ACC112 (cell line): ENCODE results near the gene HRH2.
"Not testable (repeated sequence)": the region's sequence is repeated elsewhere in the genome, so short reads cannot be mapped to it uniquely, and the experiment has no call there.

Source experiments
- H2AFZ ChIP-seq: fragments of 200-600 bp; sonication (generic); one replicate; pipeline ENCODE4 v1.6.0; 2017; ENCODE audit warnings: antibody characterized with exemption, low read length; ENCODE audit not compliant: unreplicated experiment
- H3K27ac ChIP-seq: fragments of 200-600 bp; sonication (generic); 2 replicates; pipeline ENCODE4 v1.5.1; 2014; ENCODE audit warnings: low read depth, mild to moderate bottlenecking, antibody characterized with exemption, low read length, moderate library complexity
- H3K27me3 ChIP-seq: fragments of 200-600 bp; sonication (generic); 2 replicates; pipeline ENCODE4 v1.6.1; 2014; ENCODE audit warnings: mild to moderate bottlenecking, antibody characterized with exemption, low read length, moderate library complexity, mixed read lengths; ENCODE audit not compliant: insufficient read depth
- H3K36me3 ChIP-seq: fragments of 200-600 bp; sonication (generic); 2 replicates; pipeline ENCODE4 v1.6.1; 2016; ENCODE audit warnings: mild to moderate bottlenecking, antibody characterized with exemption, low read length, moderate library complexity, mixed read lengths; ENCODE audit not compliant: insufficient read depth
- H3K4me1 ChIP-seq: fragments of 200-600 bp; sonication (generic); one replicate; pipeline ENCODE4 v1.6.1; 2016; ENCODE audit warnings: low read length, mixed read lengths; ENCODE audit not compliant: insufficient read depth, unreplicated experiment, control insufficient read depth
- H3K4me3 ChIP-seq: fragments of 200-600 bp; sonication (generic); 2 replicates; pipeline ENCODE4 v1.5.1; 2014; ENCODE audit warnings: mild to moderate bottlenecking, low read depth, low read length
- H3K79me2 ChIP-seq: fragments of 200-600 bp; sonication (generic); one replicate; pipeline ENCODE4 v1.6.0; 2016; ENCODE audit warnings: low read length; ENCODE audit not compliant: control insufficient read depth, unreplicated experiment, insufficient read depth

HRH2 gene

DNA sequence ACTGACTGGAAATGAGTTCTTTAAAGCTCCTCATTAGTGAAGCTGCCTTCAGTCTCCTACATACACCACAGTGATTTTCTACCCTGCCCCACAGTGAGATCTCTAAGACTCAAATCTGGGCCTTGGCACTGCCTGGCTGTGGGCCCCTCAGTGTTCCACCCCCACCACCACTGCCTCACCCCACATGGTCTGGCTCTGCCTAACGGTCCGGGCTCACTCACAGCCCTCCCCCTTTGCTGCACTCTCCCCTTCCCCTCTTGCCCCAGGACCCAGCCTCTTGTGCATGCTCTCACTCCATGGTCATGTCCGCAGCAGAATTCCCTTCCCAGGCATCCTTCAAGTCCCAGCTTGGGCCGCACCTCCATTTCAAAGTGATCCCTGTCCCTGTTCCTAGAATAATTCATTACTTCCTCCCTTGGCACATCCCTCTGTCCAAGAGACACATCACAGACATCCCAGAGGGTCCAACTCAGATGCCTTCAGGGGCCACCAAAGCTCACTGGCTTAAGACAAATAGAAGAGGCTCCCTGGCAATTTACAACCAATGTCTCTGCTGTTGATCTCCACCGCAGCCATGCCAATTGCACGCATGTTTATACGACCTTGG lies 56.7 kb downstream of the HRH2 start:
- Histone ChIP-seq H3K79me2 (no peaks in the 10 kb centered on the region), H3K27ac (no peak overlapping the region), H3K4me1 (no peaks in the 10 kb centered on the region), H3K36me3 (no peaks in the 10 kb centered on the region), H3K4me3 (no peak overlapping the region), H2AFZ (no peak overlapping the region), H3K27me3 (peaks cover 32% of the 10 kb centered on the region)

GRCh38 chr5:175715627-175716522 lies 58.0 kb downstream of the HRH2 start:
- Histone ChIP-seq H2AFZ (no peak overlapping the region), H3K27me3 (peaks cover 27% of the 10 kb centered on the region), H3K36me3 (no peaks in the 10 kb centered on the region), H3K4me1 (no peaks in the 10 kb centered on the region), H3K4me3 (no peak overlapping the region), H3K27ac (no peak overlapping the region), H3K79me2 (no peaks in the 10 kb centered on the region)

DNA sequence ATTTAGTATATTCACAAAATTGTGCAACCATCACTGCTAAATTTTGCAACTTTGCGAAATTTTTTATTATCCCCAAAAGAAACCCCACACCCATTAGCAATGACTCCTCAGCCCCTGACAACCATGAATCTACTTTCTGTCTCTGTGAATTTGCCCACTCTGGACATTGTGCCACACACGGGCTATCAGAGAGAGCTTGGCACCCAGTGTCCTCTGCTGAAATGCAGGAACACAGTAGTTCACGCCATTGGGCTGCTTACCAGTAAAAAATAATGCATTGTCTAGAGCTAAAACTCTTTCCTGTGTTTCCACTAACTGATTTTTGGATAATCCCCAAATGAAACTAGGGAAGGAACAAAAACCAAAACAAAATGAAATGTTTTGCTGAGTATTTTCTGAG lies 60.0 kb downstream of the HRH2 start:
- no peaks in the 10 kb centered on the region for H3K79me2 ChIP-seq

DNA sequence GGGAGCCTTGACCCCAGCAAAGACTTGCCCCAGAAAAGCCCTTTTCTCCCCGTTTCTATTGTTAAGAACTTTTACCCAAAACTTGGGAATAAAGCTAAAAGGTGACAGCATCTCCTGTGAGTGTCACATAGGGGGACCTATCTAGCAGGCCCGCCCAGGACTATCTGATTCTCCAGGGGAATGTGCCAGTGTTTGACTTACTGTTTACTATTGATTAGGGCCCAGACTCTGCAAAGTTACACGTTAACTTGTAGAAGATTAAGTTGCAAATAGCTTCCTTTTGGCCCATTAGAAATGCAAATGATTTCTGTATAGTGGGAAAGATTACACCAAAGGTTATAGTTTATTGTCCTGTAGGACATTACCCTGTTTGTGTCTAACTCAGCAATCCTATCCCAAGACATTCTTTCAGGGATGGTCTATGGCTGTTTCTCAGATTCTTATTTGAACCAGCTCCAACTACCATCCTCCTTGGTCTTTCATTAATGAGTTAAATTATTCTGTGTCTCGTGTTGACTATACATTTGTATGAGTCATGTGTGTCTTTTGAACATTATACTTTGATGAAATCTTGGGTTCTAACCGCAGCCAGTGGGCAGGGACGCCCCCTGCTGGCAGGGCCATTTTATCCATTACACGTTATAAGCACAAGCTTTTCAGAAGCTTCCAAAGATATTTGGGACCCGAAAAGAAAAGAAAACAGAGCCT lies 60.7 kb downstream of the HRH2 start:
- no peaks in the 10 kb centered on the region for H3K79me2 ChIP-seq
- H3K4me1 ChIP-seq: no peaks in the 10 kb centered on the region
- peaks cover 8% of the 10 kb centered on the region; the same call in 1 of the 2 replicates for H3K27me3 ChIP-seq
- H3K36me3 ChIP-seq: no peaks in the 10 kb centered on the region
- H3K4me3 ChIP-seq: no peak overlapping the region
- H2AFZ ChIP-seq: no peak overlapping the region
- H3K27ac ChIP-seq: no peak overlapping the region

More for the DNA sequence above, 60.0 kb downstream of the HRH2 start:
- Histone ChIP-seq H3K4me1 (no peaks in the 10 kb centered on the region), H3K27ac (no peak overlapping the region), H3K36me3 (no peaks in the 10 kb centered on the region), H3K27me3 (peaks cover 11% of the 10 kb centered on the region), H3K4me3 (no peak overlapping the region), H2AFZ (no peak overlapping the region)

GRCh38 chr5:175719109-175719432 lies 61.2 kb downstream of the HRH2 start:
- not testable (repeated sequence) for H3K79me2 ChIP-seq, H3K4me3 ChIP-seq, H3K4me1 ChIP-seq, H3K27ac ChIP-seq, H2AFZ ChIP-seq, H3K27me3 ChIP-seq, H3K36me3 ChIP-seq

- Histone ChIP-seq H3K79me2 (no peaks in the 10 kb centered on the region), H3K27ac (no peak overlapping the region), H3K4me3 (no peak overlapping the region), H2AFZ (no peak overlapping the region), H3K4me1 (peaks cover 3% of the 10 kb centered on the region), H3K36me3 (no peaks in the 10 kb centered on the region), H3K27me3 (peaks cover 17% of the 10 kb centered on the region)
Observed at GRCh38 chr5:175724314-175725275, 66.7 kb downstream of the HRH2 start.

DNA sequence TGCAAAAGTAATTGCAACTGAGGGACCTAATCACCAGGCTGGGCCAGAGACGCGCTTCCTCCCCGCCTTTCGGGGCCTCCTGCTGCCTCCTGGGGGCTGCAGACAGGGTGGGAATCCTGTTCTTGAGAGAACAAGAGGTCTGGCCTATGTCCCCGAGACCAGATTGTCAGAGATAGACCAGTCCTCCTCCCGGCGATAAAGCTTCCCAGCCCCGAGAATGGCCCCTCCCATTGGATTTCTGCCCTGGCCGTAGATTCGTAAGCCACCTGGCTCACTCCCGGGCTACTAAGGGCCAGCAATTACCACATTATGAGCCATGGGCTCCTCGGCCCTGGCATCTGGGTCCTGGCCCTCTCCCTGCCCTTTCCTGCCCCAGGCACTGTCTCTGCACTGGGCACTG lies 70.4 kb downstream of the HRH2 start:
- H3K79me2 ChIP-seq: no peaks in the 10 kb centered on the region
- H3K36me3 ChIP-seq: no peaks in the 10 kb centered on the region
- no peak overlapping the region for H2AFZ ChIP-seq
- peaks cover 47% of the 10 kb centered on the region for H3K27me3 ChIP-seq
- H3K4me1 ChIP-seq: peaks cover 3% of the 10 kb centered on the region
- H3K27ac ChIP-seq: no peak overlapping the region
- no peak overlapping the region for H3K4me3 ChIP-seq

GRCh38 chr5:175728885-175729828 lies 71.3 kb downstream of the HRH2 start:
- H3K27ac ChIP-seq: no peak overlapping the region
- H3K4me3 ChIP-seq: no peak overlapping the region
- no peak overlapping the region for H2AFZ ChIP-seq
- no peaks in the 10 kb centered on the region for H3K79me2 ChIP-seq
- peaks cover 3% of the 10 kb centered on the region for H3K4me1 ChIP-seq
- H3K36me3 ChIP-seq: no peaks in the 10 kb centered on the region
- peaks cover 54% of the 10 kb centered on the region for H3K27me3 ChIP-seq

DNA sequence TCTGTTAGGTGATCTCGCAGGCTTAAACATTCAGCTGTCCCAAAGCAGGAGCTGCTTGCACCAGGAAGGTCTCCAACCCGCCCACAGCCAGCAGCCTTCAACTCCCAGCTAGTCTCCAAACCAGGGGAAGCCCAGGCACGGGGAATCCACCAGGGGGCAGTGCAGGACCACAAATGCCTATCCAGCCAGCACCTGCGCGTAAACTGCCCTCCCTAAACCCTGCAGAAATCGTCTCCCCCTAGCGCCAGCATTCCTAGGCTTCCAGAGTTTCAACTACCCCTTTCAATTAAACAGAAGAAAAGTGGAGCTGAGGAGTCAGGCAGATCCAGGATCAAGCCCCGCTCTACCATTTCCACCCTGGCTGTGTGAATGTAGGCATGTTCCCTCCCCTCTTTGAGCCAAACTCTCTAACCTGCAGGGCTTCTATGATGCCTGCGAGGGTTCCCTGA lies 72.0 kb downstream of the HRH2 start:
- H3K36me3 ChIP-seq: no peaks in the 10 kb centered on the region
- H3K27ac ChIP-seq: no peak overlapping the region
- no peak overlapping the region for H3K4me3 ChIP-seq
- no peak overlapping the region for H2AFZ ChIP-seq
- no peaks in the 10 kb centered on the region for H3K79me2 ChIP-seq
- peaks cover 59% of the 10 kb centered on the region for H3K27me3 ChIP-seq
- H3K4me1 ChIP-seq: peaks cover 3% of the 10 kb centered on the region
